ENCODE data around the gene RSPRY1.
A peak's percentile ranks its signal among the peaks of the same experiment; 100 is the strongest.

DNA sequence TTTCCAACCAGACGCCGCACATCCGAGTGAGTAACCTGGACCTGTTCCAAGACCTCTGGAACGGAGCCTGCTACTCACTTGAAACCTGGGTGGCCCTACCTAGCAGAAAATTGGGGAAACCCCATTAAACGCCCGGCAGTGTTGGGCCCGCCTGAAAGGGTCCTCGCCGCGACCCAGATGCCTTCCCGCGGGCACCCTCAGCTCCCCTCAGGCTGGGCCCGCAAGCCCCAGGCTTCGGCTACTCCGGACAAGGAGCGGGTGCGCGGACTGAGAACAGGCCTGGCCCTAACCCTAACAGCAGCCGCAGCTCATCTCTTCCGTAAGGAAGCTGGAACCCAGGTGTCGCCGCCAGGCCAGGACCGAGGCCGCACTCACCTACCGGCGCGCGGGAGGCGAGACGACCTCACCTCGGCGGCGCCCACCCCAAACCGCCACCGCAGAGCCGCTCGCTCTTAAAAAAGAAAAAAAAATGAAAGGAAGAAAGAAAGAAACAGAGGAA, 634 bp upstream of the RSPRY1 start:
- TF ChIP-seq CTCF (IDR thresholded peaks at IDR 0.05): peak in 1 of 4 experiments; percentile 4
- TF ChIP-seq POLR2A (IDR thresholded peaks at IDR 0.05): no peak
- peak; percentile 45 for TF ChIP-seq POLR2AphosphoS5 (IDR thresholded peaks at IDR 0.05)

All from gastroesophageal sphincter (tissue), 3 donors.